ENCODE measurements around the gene MTX1. TPM values are rescaled to one million over a fixed set of nuclear protein-coding genes. Genes with fewer than 3 reads are reported as not detected.

The MTX1 gene
- polyA plus RNA-seq, 1 donor (not counting 4 experiments of a cell fraction or from before 2014, with no cell fraction given), result 43.4 TPM

GRCh38 chr1:155198547-155198906 is 10.0 kb upstream of the MTX1 start:
- TF ChIP-seq CTCF (optimal IDR thresholded peaks at IDR 0.05 in 1 of 3, IDR thresholded peaks at IDR 0.05 in 1 of 3, conservative IDR thresholded peaks at IDR 0.05 in 1 of 3; ENCODE audit: extremely low read depth in 1 of 3, insufficient read depth in 2 of 3, low read length in 3 of 3), result no peak
- no peak for TF ChIP-seq EZH2 (IDR thresholded peaks at IDR 0.05; ENCODE audit: low read length)
- DNase-seq (ENCODE audit: low read depth, low spot score) (no peak), FAIRE-seq (no peak)
- dilution Hi-C loops (cut with MboI; ENCODE audit: extremely low pct_ligation_motif_present, low sequenced_read_pairs), result no loop called here
- H2AFZ ChIP-seq (ENCODE audit: control insufficient read depth, low read length), result no peak overlapping the region
- no peaks in the 10 kb centered on the region for H3K9me1 ChIP-seq (ENCODE audit: control insufficient read depth, extremely low read depth, insufficient read depth, low read length)
- H3K4me3 ChIP-seq (ENCODE audit: control insufficient read depth in 2 of 3, extremely low read depth in 1 of 3, insufficient read depth in 2 of 3, low read depth in 1 of 3, low read length in 3 of 3), result no peak overlapping the region
- no peaks in the 10 kb centered on the region for H3K9me3 ChIP-seq (ENCODE audit: control insufficient read depth, low read depth, low read length)
- H3K27me3 ChIP-seq (ENCODE audit: control insufficient read depth, extremely low read depth, insufficient read depth, low read length), result no peaks in the 10 kb centered on the region
- no peaks in the 10 kb centered on the region for H3K79me2 ChIP-seq (ENCODE audit: control insufficient read depth, insufficient read depth, low read length)
- H3K9ac ChIP-seq (ENCODE audit: control insufficient read depth, extremely low read depth, insufficient read depth, low read length), result no peak overlapping the region
- no peaks in the 10 kb centered on the region for H4K20me1 ChIP-seq (ENCODE audit: control insufficient read depth, extremely low read depth, insufficient read depth, low read length)
- H3K36me3 ChIP-seq (ENCODE audit: control insufficient read depth in 2 of 2, extremely low read depth in 1 of 2, insufficient read depth in 2 of 2, low read length in 2 of 2), result peaks cover 6 to 10% of the 10 kb centered on the region in 2 experiments
- H3K4me1 ChIP-seq (ENCODE audit: control insufficient read depth, extremely low read depth, insufficient read depth, low read length), result peaks cover 17% of the 10 kb centered on the region
- no peak overlapping the region for H3K4me2 ChIP-seq (ENCODE audit: control insufficient read depth, extremely low read depth, insufficient read depth, low read depth, low read length)
- no peak overlapping the region for H3K27ac ChIP-seq (ENCODE audit: control insufficient read depth, insufficient read depth, low read length)

- Histone ChIP-seq H3K4me2 (ENCODE audit: control insufficient read depth, extremely low read depth, insufficient read depth, low read depth, low read length) (no peak overlapping the region), H3K27me3 (ENCODE audit: control insufficient read depth, extremely low read depth, insufficient read depth, low read length) (no peaks in the 10 kb centered on the region), H4K20me1 (ENCODE audit: control insufficient read depth, extremely low read depth, insufficient read depth, low read length) (no peaks in the 10 kb centered on the region), H3K79me2 (ENCODE audit: control insufficient read depth, insufficient read depth, low read length) (no peaks in the 10 kb centered on the region), H3K4me3 (ENCODE audit: control insufficient read depth in 2 of 3, extremely low read depth in 1 of 3, insufficient read depth in 2 of 3, low read depth in 1 of 3, low read length in 3 of 3) (no peak overlapping the region), H3K9me1 (ENCODE audit: control insufficient read depth, extremely low read depth, insufficient read depth, low read length) (no peaks in the 10 kb centered on the region), H3K9me3 (ENCODE audit: control insufficient read depth, low read depth, low read length) (no peaks in the 10 kb centered on the region), H2AFZ (ENCODE audit: control insufficient read depth, low read length) (no peak overlapping the region), H3K4me1 (ENCODE audit: control insufficient read depth, extremely low read depth, insufficient read depth, low read length) (peaks cover 8% of the 10 kb centered on the region), H3K9ac (ENCODE audit: control insufficient read depth, extremely low read depth, insufficient read depth, low read length) (no peak overlapping the region), H3K36me3 (ENCODE audit: control insufficient read depth in 2 of 2, extremely low read depth in 1 of 2, insufficient read depth in 2 of 2, low read length in 2 of 2) (peaks cover 6 to 10% of the 10 kb centered on the region in 2 experiments), H3K27ac (ENCODE audit: control insufficient read depth, insufficient read depth, low read length) (no peak overlapping the region)
- dilution Hi-C loops (cut with MboI; ENCODE audit: extremely low pct_ligation_motif_present, low sequenced_read_pairs), result no loop called here
- DNase-seq (ENCODE audit: low read depth, low spot score) (no peak), FAIRE-seq (no peak)
- TF ChIP-seq EZH2 (IDR thresholded peaks at IDR 0.05; ENCODE audit: low read length) (no peak), CTCF (optimal IDR thresholded peaks at IDR 0.05 in 1 of 3, IDR thresholded peaks at IDR 0.05 in 1 of 3, conservative IDR thresholded peaks at IDR 0.05 in 1 of 3; ENCODE audit: extremely low read depth in 1 of 3, insufficient read depth in 2 of 3, low read length in 3 of 3) (no peak)
Observed at GRCh38 chr1:155199792-155200191, 8.7 kb upstream of the MTX1 start.

Measured in keratinocyte (primary cell).